ENCODE data around the gene P3H2.

- no peak for TF ChIP-seq POLR2A (IDR thresholded peaks at IDR 0.05)
- TF ChIP-seq, protein P1, sequence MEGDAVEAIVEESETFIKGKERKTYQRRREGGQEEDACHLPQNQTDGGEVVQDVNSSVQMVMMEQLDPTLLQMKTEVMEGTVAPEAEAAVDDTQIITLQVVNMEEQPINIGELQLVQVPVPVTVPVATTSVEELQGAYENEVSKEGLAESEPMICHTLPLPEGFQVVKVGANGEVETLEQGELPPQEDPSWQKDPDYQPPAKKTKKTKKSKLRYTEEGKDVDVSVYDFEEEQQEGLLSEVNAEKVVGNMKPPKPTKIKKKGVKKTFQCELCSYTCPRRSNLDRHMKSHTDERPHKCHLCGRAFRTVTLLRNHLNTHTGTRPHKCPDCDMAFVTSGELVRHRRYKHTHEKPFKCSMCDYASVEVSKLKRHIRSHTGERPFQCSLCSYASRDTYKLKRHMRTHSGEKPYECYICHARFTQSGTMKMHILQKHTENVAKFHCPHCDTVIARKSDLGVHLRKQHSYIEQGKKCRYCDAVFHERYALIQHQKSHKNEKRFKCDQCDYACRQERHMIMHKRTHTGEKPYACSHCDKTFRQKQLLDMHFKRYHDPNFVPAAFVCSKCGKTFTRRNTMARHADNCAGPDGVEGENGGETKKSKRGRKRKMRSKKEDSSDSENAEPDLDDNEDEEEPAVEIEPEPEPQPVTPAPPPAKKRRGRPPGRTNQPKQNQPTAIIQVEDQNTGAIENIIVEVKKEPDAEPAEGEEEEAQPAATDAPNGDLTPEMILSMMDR (IDR thresholded peaks at IDR 0.05 in 4 of 5, conservative IDR thresholded peaks at IDR 0.05 in 1 of 5) = no peak
Measured at GRCh38 chr3:190084983-190085382, 35.7 kb downstream of the P3H2 start.

Measured in gastrocnemius medialis (tissue), 4 donors.